ENCODE measurements around the gene SCNN1A. TPM values are rescaled to one million over a fixed set of nuclear protein-coding genes. Genes with fewer than 3 reads are reported as not detected.

SCNN1A gene
- total and polyA plus RNA-seq, 2 donors (not counting 1 experiment from before 2014, with no cell fraction given), result 0.20 TPM; not detected in 1

DNA sequence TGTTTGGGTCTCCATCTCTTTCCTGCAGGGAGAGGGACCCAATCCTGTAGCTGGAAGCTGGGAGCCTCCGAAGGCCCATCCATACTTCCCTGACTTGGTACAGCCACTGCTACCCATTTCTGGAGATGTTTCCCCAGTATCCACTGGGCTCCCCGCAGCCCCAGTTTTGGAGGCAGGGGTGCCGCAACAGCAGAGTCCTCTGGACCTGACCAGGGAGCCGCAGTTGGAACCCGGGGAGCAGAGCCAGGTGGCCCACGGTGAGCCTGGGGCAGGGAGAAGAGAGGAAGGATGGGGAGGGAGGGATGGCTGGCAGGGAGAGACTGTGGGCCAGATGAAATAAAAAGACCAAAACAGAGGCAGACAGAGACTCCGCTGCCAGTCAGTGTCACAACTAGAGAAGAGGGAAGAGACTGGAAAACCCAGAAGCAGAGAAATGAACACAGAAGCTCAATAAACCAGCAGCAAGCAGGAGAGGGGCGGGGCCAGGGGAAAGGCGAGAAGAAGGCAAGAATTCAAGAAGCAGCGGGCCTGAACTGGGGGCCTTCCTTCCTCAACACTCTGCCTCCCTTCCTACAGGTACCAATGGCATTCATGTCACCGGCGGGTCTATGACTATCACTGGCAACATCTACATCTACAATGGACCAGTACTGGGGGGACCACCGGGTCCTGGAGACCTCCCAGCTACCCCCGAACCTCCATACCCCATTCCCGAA lies 14.9 kb upstream of the SCNN1A start:
- no peak overlapping the region for H3K9ac ChIP-seq (ENCODE audit: low read length)
- no peaks in the 10 kb centered on the region for H3K79me2 ChIP-seq (ENCODE audit: control insufficient read depth, insufficient read depth, low read length)
- Mint-ChIP-seq H3K27me3 (peaks cover 29% of the 10 kb centered on the region), H3K27ac (no peak overlapping the region), H3K4me3 (no peak overlapping the region), H3K4me1 (no peaks in the 10 kb centered on the region), H3K9me3 (ENCODE audit: insufficient read depth) (no peaks in the 10 kb centered on the region)
- no peak for TF ChIP-seq EZH2 (IDR thresholded peaks at IDR 0.05; ENCODE audit: borderline replicate concordance, insufficient read depth, low read depth, low read length, poor library complexity, severe bottlenecking)
- TF ChIP-seq, protein P1, sequence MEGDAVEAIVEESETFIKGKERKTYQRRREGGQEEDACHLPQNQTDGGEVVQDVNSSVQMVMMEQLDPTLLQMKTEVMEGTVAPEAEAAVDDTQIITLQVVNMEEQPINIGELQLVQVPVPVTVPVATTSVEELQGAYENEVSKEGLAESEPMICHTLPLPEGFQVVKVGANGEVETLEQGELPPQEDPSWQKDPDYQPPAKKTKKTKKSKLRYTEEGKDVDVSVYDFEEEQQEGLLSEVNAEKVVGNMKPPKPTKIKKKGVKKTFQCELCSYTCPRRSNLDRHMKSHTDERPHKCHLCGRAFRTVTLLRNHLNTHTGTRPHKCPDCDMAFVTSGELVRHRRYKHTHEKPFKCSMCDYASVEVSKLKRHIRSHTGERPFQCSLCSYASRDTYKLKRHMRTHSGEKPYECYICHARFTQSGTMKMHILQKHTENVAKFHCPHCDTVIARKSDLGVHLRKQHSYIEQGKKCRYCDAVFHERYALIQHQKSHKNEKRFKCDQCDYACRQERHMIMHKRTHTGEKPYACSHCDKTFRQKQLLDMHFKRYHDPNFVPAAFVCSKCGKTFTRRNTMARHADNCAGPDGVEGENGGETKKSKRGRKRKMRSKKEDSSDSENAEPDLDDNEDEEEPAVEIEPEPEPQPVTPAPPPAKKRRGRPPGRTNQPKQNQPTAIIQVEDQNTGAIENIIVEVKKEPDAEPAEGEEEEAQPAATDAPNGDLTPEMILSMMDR (IDR thresholded peaks at IDR 0.05), result no peak
- ATAC-seq (ENCODE audit: low read depth), result no peak
- H4K20me1 ChIP-seq (ENCODE audit: control insufficient read depth, insufficient read depth, low read length, poor library complexity, severe bottlenecking), result no peaks in the 10 kb centered on the region
- ChIA-PET CTCF (no interaction called here), POLR2A (no interaction called here)
- 89% methylated on average over 13 of the region's 15 CpGs for WGBS (ENCODE audit: insufficient coverage)
- H2AFZ ChIP-seq (ENCODE audit: insufficient read depth, low read depth, low read length, poor library complexity, severe bottlenecking), result no peak overlapping the region
- no peak for DNase-seq
- H3K36me3 ChIP-seq (replicated peaks in 1 of 2; ENCODE audit: control extremely low read depth in 1 of 2, control insufficient read depth in 1 of 2, extremely low read depth in 1 of 2, insufficient read depth in 2 of 2, low read length in 1 of 2), result no peaks in the 10 kb centered on the region
- no peaks in the 10 kb centered on the region for H3K4me1 ChIP-seq (ENCODE audit: control insufficient read depth in 2 of 2, insufficient read depth in 2 of 2, low read length in 2 of 2)
- no peak overlapping the region for H3K27ac ChIP-seq (ENCODE audit: low read length in 2 of 2)
- no peak overlapping the region for H3K4me3 ChIP-seq (ENCODE audit: control extremely low read depth in 1 of 5, extremely low read depth in 1 of 5, insufficient read depth in 1 of 5, low read depth in 2 of 5, low read length in 4 of 5)
- H3K4me2 ChIP-seq (replicated peaks; ENCODE audit: low read depth, low read length, poor library complexity, severe bottlenecking), result no peak overlapping the region
- intact Hi-C loops (cut with micrococcal nuclease), result no loop called here
- peaks cover 0 to 1% (median 0%) of the 10 kb centered on the region in 3 donors for H3K9me3 ChIP-seq (ENCODE audit: control extremely low read depth in 1 of 3, control insufficient read depth in 2 of 3, insufficient read depth in 1 of 3, low read length in 2 of 3)
- H3K27me3 ChIP-seq (replicated peaks in 1 of 4; ENCODE audit: control extremely low read depth in 1 of 4, control insufficient read depth in 3 of 4, insufficient read depth in 4 of 4, low read length in 3 of 4), result peaks cover 0 to 11% (median 0%) of the 10 kb centered on the region in 4 experiments

DNA sequence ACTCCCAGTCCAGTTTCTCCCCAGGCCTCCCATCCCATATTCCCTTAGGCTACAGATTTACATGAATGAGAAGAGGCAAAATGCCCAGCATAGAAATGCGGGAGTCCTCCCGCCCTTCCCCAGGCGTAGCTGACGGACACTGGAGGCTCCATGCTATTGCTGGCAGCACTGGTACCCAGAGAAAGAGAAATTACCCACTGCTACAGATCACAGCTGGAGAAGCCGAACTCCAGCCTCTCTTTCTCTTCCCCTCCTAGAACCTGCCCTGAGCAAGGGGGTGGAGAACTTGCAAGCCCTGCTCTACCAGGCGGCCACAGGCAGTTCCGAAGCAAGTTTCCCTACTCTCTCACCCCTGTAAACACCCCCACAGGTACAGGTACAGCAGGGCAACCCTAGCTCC lies 12.2 kb upstream of the SCNN1A start:
- CTCF ChIA-PET, result no interaction called here
- H4K20me1 ChIP-seq (ENCODE audit: control insufficient read depth, insufficient read depth, low read length, poor library complexity, severe bottlenecking), result no peaks in the 10 kb centered on the region
- DNase-seq (no peak), ATAC-seq (ENCODE audit: low read depth) (no peak)
- peaks cover 0 to 36% (median 15%) of the 10 kb centered on the region in 4 experiments for H3K27me3 ChIP-seq (replicated peaks in 1 of 4; ENCODE audit: control extremely low read depth in 1 of 4, control insufficient read depth in 3 of 4, insufficient read depth in 4 of 4, low read length in 3 of 4)
- intact Hi-C loops (cut with micrococcal nuclease), result no loop called here
- H3K9me3 ChIP-seq (ENCODE audit: control extremely low read depth in 1 of 3, control insufficient read depth in 2 of 3, insufficient read depth in 1 of 3, low read length in 2 of 3), result peaks cover 0 to 12% (median 0%) of the 10 kb centered on the region in 3 donors
- Mint-ChIP-seq H3K27me3 (peaks cover 43% of the 10 kb centered on the region), H3K4me1 (peaks cover 6% of the 10 kb centered on the region), H3K27ac (no peak overlapping the region), H3K4me3 (no peak overlapping the region), H3K9me3 (ENCODE audit: insufficient read depth) (no peaks in the 10 kb centered on the region)
- no peak overlapping the region for H3K9ac ChIP-seq (ENCODE audit: low read length)
- no peaks in the 10 kb centered on the region for H3K79me2 ChIP-seq (ENCODE audit: control insufficient read depth, insufficient read depth, low read length)
- H3K4me1 ChIP-seq (ENCODE audit: control insufficient read depth in 2 of 2, insufficient read depth in 2 of 2, low read length in 2 of 2), result peaks cover 10 to 15% of the 10 kb centered on the region in 2 donors
- H3K36me3 ChIP-seq (replicated peaks in 1 of 2; ENCODE audit: control extremely low read depth in 1 of 2, control insufficient read depth in 1 of 2, extremely low read depth in 1 of 2, insufficient read depth in 2 of 2, low read length in 1 of 2), result no peaks in the 10 kb centered on the region
- no peak overlapping the region for H3K4me2 ChIP-seq (replicated peaks; ENCODE audit: low read depth, low read length, poor library complexity, severe bottlenecking)
- no peak overlapping the region for H3K4me3 ChIP-seq (ENCODE audit: control extremely low read depth in 1 of 5, extremely low read depth in 1 of 5, insufficient read depth in 1 of 5, low read depth in 2 of 5, low read length in 4 of 5)
- no peak for TF ChIP-seq EZH2 (IDR thresholded peaks at IDR 0.05; ENCODE audit: borderline replicate concordance, insufficient read depth, low read depth, low read length, poor library complexity, severe bottlenecking)
- TF ChIP-seq, protein P1 (IDR thresholded peaks at IDR 0.05), result no peak
- no peak overlapping the region for H2AFZ ChIP-seq (ENCODE audit: insufficient read depth, low read depth, low read length, poor library complexity, severe bottlenecking)
- POLR2A ChIA-PET, result no interaction called here
- WGBS (ENCODE audit: insufficient coverage), result 93% methylated on average over 6 of the region's 7 CpGs
- no peak overlapping the region for H3K27ac ChIP-seq (ENCODE audit: low read length in 2 of 2)

Data from B cell (primary cell).